ENCODE measurements around the gene EPB41L1. TPM values are rescaled to one million over a fixed set of nuclear protein-coding genes. Genes with fewer than 3 reads are reported as not detected.

The EPB41L1 gene
- total RNA-seq, 1 donor from 2014 or later = 43.1 TPM

DNA sequence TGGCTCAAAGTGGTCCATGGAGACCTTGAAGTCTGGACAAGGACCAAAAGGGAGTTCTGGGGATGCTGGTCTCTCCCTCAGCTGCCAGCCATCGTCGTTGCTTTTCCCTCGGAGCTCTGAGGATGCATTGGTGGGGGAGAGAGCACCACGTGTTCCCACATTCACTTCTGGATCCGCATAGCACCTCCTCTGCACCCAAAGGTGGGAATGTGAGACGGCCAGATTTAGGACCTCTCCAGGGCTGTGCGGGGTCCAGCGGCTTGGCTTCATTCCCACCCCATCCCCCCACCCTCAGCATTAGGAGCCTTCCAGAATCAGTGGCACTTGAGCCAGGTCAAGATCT lies 1.1 kb downstream of the EPB41L1 start:
- H3K4me3 Mint-ChIP-seq = peak overlapping the region; percentile 67
- TF ChIP-seq CTCF (IDR thresholded peaks at IDR 0.05; ENCODE audit: unreplicated experiment) = no peak
- H3K9me3 Mint-ChIP-seq = no peaks in the 10 kb centered on the region
- peaks cover 23% of the 10 kb centered on the region for H3K4me1 Mint-ChIP-seq
- no peak overlapping the region for H3K27ac Mint-ChIP-seq
- DNase-seq (ENCODE audit: low spot score in 2 of 2, unreplicated experiment in 2 of 2) = no peak
- H3K36me3 Mint-ChIP-seq = no peaks in the 10 kb centered on the region
- H3K27me3 Mint-ChIP-seq (ENCODE audit: low read depth) = no peaks in the 10 kb centered on the region

DNA sequence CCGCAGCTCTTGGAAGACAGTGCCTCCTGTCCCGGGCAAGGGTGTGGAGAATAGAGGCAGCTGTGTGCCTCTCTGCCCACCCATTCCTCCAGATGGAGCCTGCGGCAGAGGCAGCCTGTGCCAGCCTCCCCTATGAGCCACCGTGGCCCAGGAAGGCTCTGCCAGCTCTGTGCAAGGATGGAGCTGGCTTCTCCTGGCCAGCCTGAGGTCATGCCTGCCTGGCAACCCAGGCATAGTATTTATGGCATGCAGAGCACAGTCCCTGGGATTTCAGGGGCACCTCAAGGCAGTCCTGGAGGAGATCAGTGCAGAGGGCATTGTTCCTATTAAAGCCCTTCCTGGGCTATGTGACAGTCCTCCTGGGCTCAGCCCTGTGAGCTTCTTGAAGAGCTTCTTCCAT lies 1.5 kb downstream of the EPB41L1 start:
- H3K4me1 Mint-ChIP-seq = peaks cover 23% of the 10 kb centered on the region
- H3K27me3 Mint-ChIP-seq (ENCODE audit: low read depth) = no peaks in the 10 kb centered on the region
- no peaks in the 10 kb centered on the region for H3K9me3 Mint-ChIP-seq
- H3K36me3 Mint-ChIP-seq = no peaks in the 10 kb centered on the region
- no peak for DNase-seq (ENCODE audit: low spot score in 2 of 2, unreplicated experiment in 2 of 2)
- no peak overlapping the region for H3K27ac Mint-ChIP-seq
- H3K4me3 Mint-ChIP-seq = no peak overlapping the region
- no peak for TF ChIP-seq CTCF (IDR thresholded peaks at IDR 0.05; ENCODE audit: unreplicated experiment)

GRCh38 chr20:36157610-36158009 lies 3.1 kb downstream of the EPB41L1 start:
- Mint-ChIP-seq H3K4me3 (no peak overlapping the region), H3K9me3 (no peaks in the 10 kb centered on the region), H3K27me3 (ENCODE audit: low read depth) (no peaks in the 10 kb centered on the region), H3K27ac (no peak overlapping the region), H3K36me3 (no peaks in the 10 kb centered on the region), H3K4me1 (peaks cover 24% of the 10 kb centered on the region)
- DNase-seq (ENCODE audit: low spot score in 2 of 2, unreplicated experiment in 2 of 2) = no peak
- TF ChIP-seq CTCF (IDR thresholded peaks at IDR 0.05; ENCODE audit: unreplicated experiment) = no peak

GRCh38 chr20:36158160-36158741 lies 3.7 kb downstream of the EPB41L1 start:
- peaks cover 22% of the 10 kb centered on the region for H3K4me1 Mint-ChIP-seq
- no peak overlapping the region for H3K27ac Mint-ChIP-seq
- no peak overlapping the region for H3K4me3 Mint-ChIP-seq
- H3K27me3 Mint-ChIP-seq (ENCODE audit: low read depth) = no peaks in the 10 kb centered on the region
- TF ChIP-seq CTCF (IDR thresholded peaks at IDR 0.05; ENCODE audit: unreplicated experiment) = no peak
- no peaks in the 10 kb centered on the region for H3K36me3 Mint-ChIP-seq
- DNase-seq (ENCODE audit: low spot score in 2 of 2, unreplicated experiment in 2 of 2) = no peak
- no peaks in the 10 kb centered on the region for H3K9me3 Mint-ChIP-seq

DNA sequence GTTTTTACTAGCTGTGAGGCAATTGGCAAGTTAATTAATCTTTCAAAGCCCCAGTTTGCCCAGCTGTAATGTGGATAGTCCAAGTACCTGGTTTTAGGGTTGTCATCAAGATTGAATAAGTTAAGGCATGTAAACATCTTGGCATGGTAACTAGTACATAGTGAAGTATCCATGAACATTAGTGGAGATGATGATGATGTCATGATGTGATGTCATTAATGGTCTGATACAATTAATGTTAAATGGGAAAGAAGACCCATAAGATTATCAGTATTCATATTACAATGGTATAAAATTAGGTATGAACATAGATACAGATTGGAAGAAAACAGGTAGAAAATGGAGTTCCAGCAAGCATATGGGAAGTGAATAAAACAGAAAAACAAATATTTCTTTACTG lies 5.3 kb downstream of the EPB41L1 start:
- DNase-seq (ENCODE audit: low spot score in 2 of 2, unreplicated experiment in 2 of 2) = no peak
- no peak for TF ChIP-seq CTCF (IDR thresholded peaks at IDR 0.05; ENCODE audit: unreplicated experiment)
- H3K4me1 Mint-ChIP-seq = peaks cover 15% of the 10 kb centered on the region
- H3K4me3 Mint-ChIP-seq = no peak overlapping the region
- H3K36me3 Mint-ChIP-seq = no peaks in the 10 kb centered on the region
- H3K27ac Mint-ChIP-seq = no peak overlapping the region
- no peaks in the 10 kb centered on the region for H3K27me3 Mint-ChIP-seq (ENCODE audit: low read depth)
- no peaks in the 10 kb centered on the region for H3K9me3 Mint-ChIP-seq

Measured in mesothelial cell of epicardium (in vitro differentiated cells).